H1 (cell line): ENCODE results near the gene SHPK. TPM values are rescaled to one million over a fixed set of nuclear protein-coding genes. Genes with fewer than 3 reads are reported as not detected.

ENCODE experiments used
- CTCF ChIA-PET: fragments of 300-600 bp; sonication (Branson Sonifier 250); formaldehyde crosslinking; loops from one replicate; lab custom pipeline; 2021; ENCODE audit not compliant: partially characterized antibody; lab: Charles Lee
- POLR2A ChIA-PET: fragments of 300-600 bp; sonication (Branson Sonifier 250); formaldehyde crosslinking; loops from one replicate; lab custom pipeline; 2021; ENCODE audit warnings: inconsistent platforms; ENCODE audit not compliant: partially characterized antibody; lab: Charles Lee
- DNase-seq, 2 experiments: peaks; one replicate each; pipeline versions ENCODE4 v3.0.0 to v3.0.0-alpha.2; 2010 to 2022; ENCODE audit warnings: low spot score in 2 of 2, low read depth in 1 of 2, mixed read lengths in 1 of 2
- FAIRE-seq: peaks from 2 replicates; lab custom pipeline; 2011; peaks lifted over from hg19 to GRCh38; lab: Jason Lieb, UNC
- H2AFZ ChIP-seq: 2 replicates; pipeline ENCODE4 v1.8.1; 2012; ENCODE audit warnings: low read length, inconsistent platforms
- H2AK5ac ChIP-seq: 2 replicates; pipeline ENCODE4 v1.6.1; 2013; ENCODE audit warnings: low read depth, low read length
- H2BK120ac ChIP-seq: replicated peaks from 2 replicates; pipeline ENCODE3; 2013; ENCODE audit warnings: low read depth, low read length, inconsistent platforms
- H2BK12ac ChIP-seq: 2 replicates; pipeline ENCODE4 v1.6.1; 2013; ENCODE audit warnings: low read depth, low read length
- H2BK15ac ChIP-seq: 2 replicates; pipeline ENCODE4 v1.6.1; 2013; ENCODE audit warnings: low read length
- H2BK20ac ChIP-seq: 2 replicates; pipeline ENCODE4 v1.6.1; 2013; ENCODE audit warnings: low read length
- H2BK5ac ChIP-seq: 2 replicates; pipeline ENCODE4 v1.6.1; 2013; ENCODE audit warnings: low read depth, low read length
- H3K14ac ChIP-seq: 2 replicates; pipeline ENCODE4 v1.6.1; 2013; ENCODE audit warnings: inconsistent platforms; ENCODE audit not compliant: insufficient read length
- H3K18ac ChIP-seq: 2 replicates; pipeline ENCODE4 v1.6.1; 2013; ENCODE audit warnings: low read length; ENCODE audit errors: extremely low read depth
- H3K23ac ChIP-seq: 2 replicates; pipeline ENCODE4 v1.6.1; 2013; ENCODE audit warnings: inconsistent platforms; ENCODE audit not compliant: insufficient read length
- H3K23me2 ChIP-seq: 2 replicates; pipeline ENCODE4 v1.6.1; 2013; ENCODE audit warnings: low read depth, low read length
- H3K27ac ChIP-seq: 2 replicates; pipeline ENCODE4 v1.6.1; 2011; ENCODE audit warnings: low read depth, low read length, inconsistent platforms
- H3K27me3 ChIP-seq, 4 experiments: replicated peaks in 1 of 4; 1 replicate in 1 of 4; 2 replicates in 3 of 4; pipeline versions ENCODE4 v1.6.1 to v1.8.1; 2011 to 2013; ENCODE audit warnings: low read length in 3 of 4, mild to moderate bottlenecking in 3 of 4, inconsistent platforms in 2 of 4, mixed read lengths in 2 of 4, moderate library complexity in 1 of 4; ENCODE audit not compliant: control insufficient read depth in 3 of 4, insufficient read depth in 3 of 4; ENCODE audit errors: extremely low read depth in 1 of 4
- H3K36me3 ChIP-seq, 4 experiments: 2 replicates each; pipeline versions ENCODE4 v1.6.1 to v1.8.1; 2011 to 2013; ENCODE audit warnings: mild to moderate bottlenecking in 4 of 4, low read length in 3 of 4, moderate library complexity in 2 of 4, control low read depth in 1 of 4, inconsistent platforms in 1 of 4; ENCODE audit not compliant: insufficient read depth in 4 of 4, control insufficient read depth in 2 of 4
- H3K4ac ChIP-seq: replicated peaks from 2 replicates; pipeline ENCODE3; 2013; ENCODE audit warnings: low read length, low read depth, mixed read lengths, inconsistent platforms; ENCODE audit not compliant: insufficient read length
- H3K4me1 ChIP-seq, 4 experiments: replicated peaks in 1 of 4; 1 replicate in 1 of 4; 2 replicates in 3 of 4; pipeline versions ENCODE4 v1.6.1 to v1.8.1; 2011 to 2013; ENCODE audit warnings: low read length in 3 of 4, inconsistent platforms in 2 of 4, mixed read lengths in 1 of 4; ENCODE audit not compliant: insufficient read depth in 4 of 4, control insufficient read depth in 3 of 4
- H3K4me2 ChIP-seq, 2 experiments: 2 replicates each; pipeline versions ENCODE4 v1.6.1 to v1.8.1; 2011 to 2013; ENCODE audit warnings: low read depth in 2 of 2, low read length in 2 of 2, control low read depth in 1 of 2, inconsistent platforms in 1 of 2, mild to moderate bottlenecking in 1 of 2; ENCODE audit not compliant: insufficient read depth in 1 of 2
- H3K4me3 ChIP-seq, 4 experiments: fragments of 200-600, 300-600 bp in 1 of 4; sonication (generic), shearing (Covaris generic), sonication (Bioruptor Twin) in 1 of 4; 2 replicates each; pipeline versions ENCODE4 v1.5.1 to v1.8.1; 2011 to 2016; ENCODE audit warnings: low read length in 4 of 4, low read depth in 3 of 4, control low read depth in 2 of 4, inconsistent platforms in 2 of 4, mild to moderate bottlenecking in 2 of 4, mixed read lengths in 1 of 4, moderate library complexity in 1 of 4; ENCODE audit not compliant: insufficient read depth in 2 of 4; ENCODE audit errors: extremely low read depth in 1 of 4
- H3K56ac ChIP-seq: replicated peaks from 2 replicates; pipeline ENCODE3; 2013; ENCODE audit warnings: low read depth, mild to moderate bottlenecking, mixed read lengths, low read length, inconsistent platforms; ENCODE audit not compliant: insufficient read length
- H3K79me1 ChIP-seq: 2 replicates; pipeline ENCODE4 v1.6.1; 2013; ENCODE audit warnings: low read depth, low read length, control low read depth
- H3K79me2 ChIP-seq, 2 experiments: 2 replicates each; pipeline versions ENCODE4 v1.6.1 to v1.8.1; 2012 to 2013; ENCODE audit warnings: low read length in 2 of 2, mild to moderate bottlenecking in 2 of 2, inconsistent platforms in 1 of 2; ENCODE audit not compliant: insufficient read depth in 2 of 2, control insufficient read depth in 1 of 2
- H3K9ac ChIP-seq, 4 experiments: replicated peaks in 1 of 4; 1 replicate in 1 of 4; 2 replicates in 3 of 4; pipeline versions ENCODE4 v1.6.1 to v1.8.1; 2011 to 2013; ENCODE audit warnings: low read depth in 3 of 4, low read length in 3 of 4, control low read depth in 2 of 4, mild to moderate bottlenecking in 2 of 4, moderate library complexity in 2 of 4, inconsistent platforms in 1 of 4; ENCODE audit errors: extremely low read depth in 1 of 4
- H3K9me3 ChIP-seq, 2 experiments: 2 replicates each; pipeline versions ENCODE4 v1.6.1 to v1.8.1; 2012 to 2013; ENCODE audit warnings: mild to moderate bottlenecking in 2 of 2, moderate library complexity in 2 of 2, control low read depth in 1 of 2, inconsistent platforms in 1 of 2, low read depth in 1 of 2, low read length in 1 of 2, mixed read lengths in 1 of 2; ENCODE audit not compliant: insufficient read depth in 2 of 2
- H4K20me1 ChIP-seq, 2 experiments: replicated peaks in 1 of 2; 2 replicates each; pipeline versions ENCODE3 to v1.8.1; 2011 to 2013; ENCODE audit warnings: inconsistent platforms in 2 of 2, low read length in 2 of 2, mild to moderate bottlenecking in 1 of 2; ENCODE audit not compliant: insufficient read depth in 2 of 2, control insufficient read depth in 1 of 2
- H4K5ac ChIP-seq: 2 replicates; pipeline ENCODE4 v1.6.1; 2013; ENCODE audit warnings: low read length, low read depth, mixed read lengths, inconsistent platforms; ENCODE audit not compliant: insufficient read length
- H4K8ac ChIP-seq: 2 replicates; pipeline ENCODE4 v1.8.0; 2013; ENCODE audit warnings: mild to moderate bottlenecking, moderate library complexity, low read length, inconsistent platforms; ENCODE audit not compliant: insufficient read depth; ENCODE audit errors: extremely low read depth
- H4K91ac ChIP-seq: replicated peaks from 2 replicates; pipeline ENCODE3; 2013; ENCODE audit warnings: low read length, mixed read lengths, inconsistent platforms; ENCODE audit not compliant: insufficient read length
- ASH2L ChIP-seq: fragments of 200-600, 300-600 bp; sonication (generic); IDR thresholded peaks from one replicate; pipeline ENCODE4 v1.7.1; 2017; ENCODE audit warnings: low read length
- CEBPB ChIP-seq: IDR thresholded peaks from 2 replicates; pipeline ENCODE4 v1.6.1; 2012; ENCODE audit warnings: low read depth, low read length
- HDAC6 ChIP-seq: IDR thresholded peaks from one replicate; pipeline ENCODE4 v1.7.1; 2012; ENCODE audit warnings: low read depth, mild to moderate bottlenecking, inconsistent platforms, low read length, moderate library complexity
- KDM5A ChIP-seq: fragments of 200-600 bp; IDR thresholded peaks from 2 replicates; pipeline ENCODE4 v1.7.1; 2012; ENCODE audit warnings: mild to moderate bottlenecking, low read length, inconsistent platforms, mixed read lengths
- PHF8 ChIP-seq: fragments of 200-600 bp; sonication (generic); conservative IDR thresholded peaks from 2 replicates; pipeline ENCODE4 v1.7.1; 2012; ENCODE audit warnings: low read depth, mild to moderate bottlenecking, inconsistent platforms, low read length, moderate library complexity
- POLR2AphosphoS5 ChIP-seq: IDR thresholded peaks from 2 replicates; pipeline ENCODE4 v1.6.1; 2011; ENCODE audit warnings: low read depth, low read length
- RAD21 ChIP-seq, 2 experiments: IDR thresholded peaks in 1 of 2; conservative IDR thresholded peaks in 1 of 2; 2 replicates each; pipeline ENCODE4 v1.6.1; 2011; ENCODE audit warnings: low read depth in 2 of 2, low read length in 2 of 2, improper control_type of control experiment in 1 of 2, inconsistent platforms in 1 of 2, mild to moderate bottlenecking in 1 of 2, moderate library complexity in 1 of 2
- SP4 ChIP-seq: IDR thresholded peaks from 2 replicates; pipeline ENCODE4 v1.6.1; 2012; ENCODE audit warnings: low read length, inconsistent platforms
- SUZ12 ChIP-seq: fragments of 200-600 bp; sonication (generic); IDR thresholded peaks from 2 replicates; pipeline ENCODE4 v1.6.1; 2012; ENCODE audit warnings: mild to moderate bottlenecking, inconsistent platforms, low read length, moderate library complexity, mixed read lengths
- TAF1 ChIP-seq: IDR thresholded peaks from 2 replicates; pipeline ENCODE4 v1.6.1; 2011; ENCODE audit warnings: mild to moderate bottlenecking, low read depth, low read length
- WGBS, 2 experiments: shearing (Covaris generic) in 1 of 2; methylation state at CpG; one replicate each; pipeline versions ENCODE4 v1.1.6 to v1.1.7; 2013 to 2015; ENCODE audit warnings: low lambda C conversion rate in 2 of 2, mixed read lengths in 2 of 2, inconsistent platforms in 1 of 2, low coverage in 1 of 2, missing lambda C conversion rate in 1 of 2; ENCODE audit not compliant: insufficient replicate concordance in 2 of 2, insufficient coverage in 1 of 2, insufficient read length in 1 of 2; ENCODE audit errors: extremely low coverage in 1 of 2, missing lambda C conversion rate in 1 of 2; 5-methylcytosine and 5-hydroxymethylcytosine counted together
- polyA plus RNA-seq, 7 experiments: library from polyadenylated mRNA; depleted of rRNA in 3 of 7; stranded (reverse) in 5 of 7; unstranded in 2 of 7; fragments of >200 nt in 5 of 7; fragments of 200-250 nt in 2 of 7; gene quantifications; 1 replicate in 5 of 7; 2 replicates in 1 of 7; 4 replicates in 1 of 7; pipeline versions ENCODE4 v1.2.1 to v1.2.3, GENCODE V29; 2011 to 2013; ENCODE audit warnings: missing spikeins in 2 of 7, mixed read lengths in 2 of 7
- total RNA-seq: library from RNA; stranded (reverse); fragmentation: NEBNext Ultra II Directional; extraction: Animal tissue kit (Norgen Biotek cat#: 25700); gene quantifications from 2 replicates; pipeline ENCODE4 v1.2.1, GENCODE V29; 2021

Gene SHPK
- total and polyA plus RNA-seq, 2 of the 8 experiments (the other 6 are each of a cell fraction or from before 2014, with no cell fraction given): 28.6 to 36.7 TPM

DNA sequence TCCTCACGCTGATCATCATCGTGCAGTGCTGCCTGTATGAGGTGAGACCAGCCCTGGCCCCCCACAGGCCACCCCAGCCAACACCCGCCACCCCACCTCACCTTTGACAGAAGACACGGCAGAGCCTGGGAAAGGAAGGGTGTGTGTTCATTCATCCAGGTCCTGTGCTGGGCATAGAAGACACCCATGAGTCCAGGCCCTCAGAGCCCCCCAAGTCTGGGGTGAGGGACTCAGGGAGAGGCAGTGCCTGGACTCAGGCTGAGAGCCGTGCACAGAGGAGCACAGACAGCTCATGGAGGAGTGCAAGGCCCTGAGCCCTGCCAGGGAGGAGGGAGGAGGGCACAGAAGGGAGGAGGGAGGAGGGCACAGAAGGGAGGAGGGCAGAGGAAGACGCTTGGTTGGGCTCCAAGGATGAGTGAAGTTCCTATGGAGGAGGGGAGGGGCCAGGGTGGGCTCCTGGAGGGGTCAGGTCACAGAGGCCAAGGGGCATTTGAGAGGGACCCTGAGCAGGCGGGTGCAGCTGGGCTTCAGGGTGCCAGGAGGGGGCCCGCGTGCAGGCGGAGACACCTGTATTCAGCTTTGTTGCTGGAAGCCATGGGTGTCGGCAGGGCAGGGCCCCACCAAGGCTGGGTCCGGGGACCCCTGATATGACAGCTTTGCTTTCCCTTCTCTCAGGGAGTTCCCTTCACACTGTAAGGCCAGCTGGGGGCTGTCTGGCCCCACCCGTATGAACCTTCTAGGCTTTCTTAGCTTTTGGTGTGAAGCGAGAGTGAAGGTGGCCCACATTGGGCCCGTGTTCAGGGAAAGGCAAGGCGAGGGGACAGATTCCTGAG, 20.9 kb upstream of the SHPK start:
- H3K4ac ChIP-seq: no peak overlapping the region
- DNase-seq: no peak
- CTCF ChIA-PET: interaction anchor here (1.5 to 4.2 kb wide), 3 partner anchors 9 to 26 kb away, joined by 5 to 20 read pairs (median 7); no protein-coding TSS in a partner anchor

More for the DNA sequence above, 20.9 kb upstream of the SHPK start:
- TF ChIP-seq KDM5A: no peak
- TF ChIP-seq POLR2AphosphoS5: no peak
- no peak for TF ChIP-seq SUZ12
- no peak for TF ChIP-seq ASH2L
- no peak for TF ChIP-seq RAD21 (IDR thresholded peaks at IDR 0.05 in 1 of 2, conservative IDR thresholded peaks at IDR 0.05 in 1 of 2; ENCODE audit: low read depth in 2 of 2, low read length in 2 of 2)
- TF ChIP-seq HDAC6: no peak
- no peak for TF ChIP-seq CEBPB
- no peak for TF ChIP-seq SP4
- no peak for TF ChIP-seq PHF8
- no peak for TF ChIP-seq TAF1
- H3K27me3 ChIP-seq: no peaks in the 10 kb centered on the region; a peak in 1 of 7 replicates
- peaks cover 0 to 3% (median 1%) of the 10 kb centered on the region in 4 experiments; a peak in 3 of 7 replicates for H3K4me1 ChIP-seq
- H2BK15ac ChIP-seq: no peak overlapping the region
- H2AK5ac ChIP-seq: no peak overlapping the region
- H2BK5ac ChIP-seq: no peak overlapping the region
- H2BK20ac ChIP-seq: no peak overlapping the region
- no peak overlapping the region for H4K91ac ChIP-seq
- no peak overlapping the region for H4K5ac ChIP-seq
- no peak overlapping the region for H3K4me3 ChIP-seq
- H3K23ac ChIP-seq: no peak overlapping the region
- no peak for FAIRE-seq
- H2AFZ ChIP-seq: no peak overlapping the region
- H3K4me2 ChIP-seq: no peak overlapping the region
- no peak overlapping the region for H3K18ac ChIP-seq
- POLR2A ChIA-PET: interaction anchor here (1.5 to 18.4 kb wide), 5 partner anchors 7 to 20 kb away, joined by 5 to 194 read pairs (median 10); partner anchors contain the start of genes CTNS, EMC6, SHPK and TAX1BP3
- H3K79me2 ChIP-seq: no peaks in the 10 kb centered on the region
- H3K9me3 ChIP-seq: no peaks in the 10 kb centered on the region
- H3K56ac ChIP-seq: no peak overlapping the region
- H3K23me2 ChIP-seq: no peaks in the 10 kb centered on the region; the same call in 1 of the 2 replicates
- H3K36me3 ChIP-seq: peaks cover 0 to 6% (median 2%) of the 10 kb centered on the region in 4 experiments; a peak in 4 of 8 replicates
- H3K27ac ChIP-seq: no peak overlapping the region
- H4K8ac ChIP-seq: no peak overlapping the region; the same call in 1 of the 2 replicates
- H2BK12ac ChIP-seq: no peak overlapping the region
- H3K9ac ChIP-seq: no peak overlapping the region
- peaks cover 2 to 4% of the 10 kb centered on the region in 2 experiments for H4K20me1 ChIP-seq
- H2BK120ac ChIP-seq: no peak overlapping the region
- H3K14ac ChIP-seq: no peak overlapping the region
- no peaks in the 10 kb centered on the region; the same call in 1 of the 2 replicates for H3K79me1 ChIP-seq
- 93% methylated on average over 13 of the region's 16 CpGs; no CpG with 5 or more reads in 1 of the 2 experiments for WGBS, 2 experiments
